GM18526 (cell line): ENCODE data around the gene STOM.

Source experiments
- POLR2A ChIP-seq: IDR thresholded peaks from 3 replicates; pipeline ENCODE4 v1.6.1; 2011; ENCODE audit not compliant: insufficient read length; ENCODE audit errors: extremely low read depth

STOM gene

GRCh38 chr9:121292801-121293241, 77.2 kb downstream of the STOM start:
- no peak for TF ChIP-seq POLR2A

- TF ChIP-seq POLR2A = no peak
These were observed 78.0 kb downstream of the STOM start for GRCh38 chr9:121292051-121292450.

GRCh38 chr9:121289772-121290370, 80.2 kb downstream of the STOM start:
- TF ChIP-seq POLR2A = no peak

GRCh38 chr9:121289026-121289771, 80.9 kb downstream of the STOM start:
- TF ChIP-seq POLR2A = no peak
